Measurements from ENCODE around the gene CNTN6.

Gene CNTN6

DNA sequence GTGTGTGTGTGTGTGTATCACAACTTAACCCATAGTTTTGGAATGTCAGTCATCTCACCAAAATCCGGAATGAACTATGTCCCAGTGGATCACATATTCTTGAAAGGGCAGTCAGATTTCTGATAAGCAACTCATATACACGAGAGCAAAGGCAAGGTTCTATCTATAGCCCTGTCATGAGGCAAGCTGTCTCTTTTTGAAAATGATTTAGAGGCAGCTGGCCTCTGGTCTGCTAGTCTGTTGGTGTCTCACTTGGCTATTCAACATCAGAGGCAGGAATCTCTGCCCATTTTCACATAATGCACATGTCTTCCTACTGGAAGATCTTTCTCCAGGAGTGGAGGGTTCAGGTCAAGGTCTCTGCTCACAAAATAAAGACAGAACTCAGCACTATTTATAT lies 79.8 kb downstream of the CNTN6 start:
- no peak for DNase-seq (ENCODE audit: low read depth in 3 of 3)

- DNase-seq (ENCODE audit: low read depth in 3 of 3), result no peak
Measured at GRCh38 chr3:1179146-1179545, 86.3 kb downstream of the CNTN6 start.

- no peak for DNase-seq (ENCODE audit: low read depth in 3 of 3)
Measured at GRCh38 chr3:1183320-1184048, 90.7 kb downstream of the CNTN6 start.

GRCh38 chr3:1190569-1190968 lies 97.7 kb downstream of the CNTN6 start:
- no peak for DNase-seq (ENCODE audit: low read depth in 3 of 3)

DNA sequence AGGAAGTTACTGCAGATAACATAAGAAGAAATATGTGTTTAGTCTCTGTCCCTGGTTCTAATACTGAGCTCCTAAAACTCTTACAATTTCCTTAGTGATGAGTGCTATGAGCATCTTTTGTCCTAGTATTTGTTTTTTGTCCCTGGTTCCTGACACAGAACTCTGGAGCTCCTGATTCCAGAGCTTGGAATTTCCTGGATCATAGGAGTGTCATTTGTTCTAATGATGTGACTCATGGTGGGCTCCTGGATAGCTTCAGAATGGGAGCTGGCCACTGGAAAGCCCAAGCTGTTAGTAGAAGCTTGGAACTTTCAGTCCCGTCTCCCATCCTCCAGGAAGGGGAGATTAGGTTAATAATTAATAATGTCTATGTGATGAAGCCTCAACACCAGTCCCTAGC lies 98.2 kb downstream of the CNTN6 start:
- no peak for DNase-seq (ENCODE audit: low read depth in 3 of 3)

- no peak for DNase-seq (ENCODE audit: low read depth in 3 of 3)
Measured at GRCh38 chr3:1195947-1196346, 103.1 kb downstream of the CNTN6 start.

- no peak for DNase-seq (ENCODE audit: low read depth in 3 of 3)
Measured at GRCh38 chr3:1197051-1197450, 104.2 kb downstream of the CNTN6 start.

- DNase-seq (ENCODE audit: low read depth in 3 of 3), result no peak
Measured at GRCh38 chr3:1200371-1200770, 107.5 kb downstream of the CNTN6 start.

- DNase-seq (ENCODE audit: low read depth in 3 of 3), result no peak
Measured at GRCh38 chr3:1207904-1208303, 115.1 kb downstream of the CNTN6 start.

DNA sequence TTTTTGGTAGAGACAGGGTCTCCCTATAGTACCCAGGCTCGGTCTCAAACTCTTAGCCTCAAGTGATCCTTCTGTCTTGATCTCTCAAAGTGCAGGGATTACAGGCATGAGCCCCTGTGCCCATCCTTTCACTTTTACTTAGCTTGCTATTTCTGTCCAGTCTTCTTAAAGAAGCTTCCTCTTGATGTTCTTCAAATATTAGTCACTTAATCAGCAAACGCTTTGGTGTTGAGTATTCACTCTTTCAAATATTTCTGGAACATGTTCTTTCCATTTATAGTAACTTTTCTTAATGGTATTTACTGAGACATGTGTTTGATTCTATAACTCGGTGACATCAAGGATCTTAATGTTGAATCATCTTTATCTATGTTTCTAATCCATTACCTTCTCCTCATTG lies 122.1 kb downstream of the CNTN6 start:
- DNase-seq (ENCODE audit: low read depth in 3 of 3), result no peak

GRCh38 chr3:1216856-1217255 lies 124.0 kb downstream of the CNTN6 start:
- no peak for DNase-seq (ENCODE audit: low read depth in 3 of 3)

DNA sequence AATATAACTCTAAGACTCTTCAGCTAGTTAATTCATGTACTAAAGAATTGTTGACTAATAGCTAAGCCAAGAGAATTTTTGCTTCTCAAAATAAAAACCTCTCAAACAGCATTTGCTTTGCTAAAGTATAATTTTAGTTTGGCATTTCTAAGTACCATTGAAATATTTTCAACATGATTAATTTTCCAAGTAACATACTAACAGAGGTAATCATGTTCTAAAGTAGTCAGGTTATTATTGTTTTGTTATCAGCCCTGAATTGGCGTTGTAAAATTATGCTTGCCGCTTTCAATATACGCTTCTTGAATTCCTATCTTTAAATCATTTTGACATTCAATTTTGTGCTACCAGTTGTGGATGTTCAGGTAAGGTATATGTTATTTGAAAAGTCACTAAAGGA lies 134.3 kb downstream of the CNTN6 start:
- no peak for DNase-seq (ENCODE audit: low read depth in 3 of 3)

DNA sequence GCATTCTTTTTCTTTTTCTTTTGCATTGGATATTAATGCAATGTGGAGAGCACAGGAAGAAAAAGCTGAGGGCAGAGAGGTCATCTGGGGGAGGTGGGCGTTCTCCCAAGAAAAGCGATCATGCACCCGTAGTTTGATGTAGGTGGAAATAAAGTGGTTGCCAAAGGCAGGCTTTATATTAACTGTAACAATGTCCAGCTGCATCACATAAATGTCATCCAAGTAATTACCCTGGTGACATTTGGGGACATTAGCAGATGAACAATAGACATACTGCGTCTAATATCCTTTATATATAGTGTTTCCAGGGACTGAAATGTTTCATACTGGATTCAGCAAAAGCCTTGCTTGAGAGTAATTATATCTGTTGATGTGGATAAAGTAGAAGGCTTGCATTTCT lies 135.5 kb downstream of the CNTN6 start:
- DNase-seq (ENCODE audit: low read depth in 3 of 3), result no peak

GRCh38 chr3:1230920-1231319 lies 138.1 kb downstream of the CNTN6 start:
- DNase-seq (ENCODE audit: low read depth in 3 of 3), result no peak

DNA sequence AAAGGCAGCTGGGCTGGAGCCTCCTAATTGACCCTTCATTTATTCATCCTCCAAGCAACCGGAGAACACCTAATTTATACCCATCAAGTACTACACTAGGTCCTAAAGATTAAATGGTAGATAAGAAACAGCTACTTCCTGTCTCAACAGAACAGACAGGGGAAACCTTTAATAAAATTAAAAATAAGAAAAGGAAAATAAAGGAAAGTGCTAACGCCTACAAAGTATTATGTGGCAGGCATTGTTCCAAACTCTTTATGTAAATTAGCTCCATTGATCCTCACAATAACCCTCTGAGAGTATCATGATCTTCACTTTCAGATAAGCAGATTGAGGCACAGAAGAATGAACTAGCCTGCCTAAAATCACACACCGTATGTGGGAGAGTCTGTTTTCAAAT lies 139.5 kb downstream of the CNTN6 start:
- DNase-seq (ENCODE audit: low read depth in 3 of 3), result no peak

- DNase-seq (ENCODE audit: low read depth in 3 of 3), result no peak
Measured at GRCh38 chr3:1235526-1236120, 142.8 kb downstream of the CNTN6 start.

DNA sequence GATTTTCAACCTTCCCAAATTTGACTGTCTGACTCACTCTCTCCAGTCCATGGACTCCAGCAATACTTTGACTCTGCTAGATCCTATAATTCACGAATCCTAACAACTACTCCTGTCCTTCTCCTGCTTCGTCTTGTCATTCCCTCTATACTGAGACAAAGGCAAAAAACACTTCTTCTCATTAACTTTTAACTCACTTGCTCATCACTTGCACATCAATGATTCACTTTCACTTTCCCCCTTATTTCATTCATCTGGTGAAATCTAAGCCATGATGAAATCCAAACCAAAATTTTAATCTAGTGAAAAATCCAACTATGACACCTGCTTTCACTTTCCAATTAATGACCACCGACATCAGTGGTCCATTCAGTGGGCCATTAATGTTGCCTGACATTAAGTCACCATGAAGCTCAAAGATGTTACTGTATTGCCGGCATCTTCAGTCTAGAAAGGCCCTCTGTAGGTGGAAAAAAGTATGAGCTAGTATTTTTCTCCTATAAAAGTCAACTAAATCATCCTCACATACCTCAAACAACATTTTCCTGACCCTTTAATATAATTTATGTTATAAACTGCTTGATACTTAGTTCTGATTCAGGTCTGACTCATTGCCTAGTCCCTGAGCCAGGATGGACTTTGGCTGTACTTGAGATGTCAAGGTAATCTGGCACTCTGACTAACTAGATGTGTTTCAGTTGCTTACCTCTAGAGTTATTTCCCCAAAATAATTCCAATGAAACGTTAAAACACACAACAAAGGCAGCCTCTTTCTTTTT lies 158.6 kb downstream of the CNTN6 start:
- DNase-seq (ENCODE audit: low read depth in 3 of 3), result no peak

GRCh38 chr3:1252061-1252430 lies 159.2 kb downstream of the CNTN6 start:
- DNase-seq (ENCODE audit: low read depth in 3 of 3), result no peak

- DNase-seq (ENCODE audit: low read depth in 3 of 3), result no peak
Measured at GRCh38 chr3:1262246-1262645, 169.4 kb downstream of the CNTN6 start.

- no peak for DNase-seq (ENCODE audit: low read depth in 3 of 3)
Measured at GRCh38 chr3:1263121-1263520, 170.3 kb downstream of the CNTN6 start.

- DNase-seq (ENCODE audit: low read depth in 3 of 3), result no peak
Measured at GRCh38 chr3:1269808-1270207, 177.0 kb downstream of the CNTN6 start.

GRCh38 chr3:1272546-1273265 lies 179.9 kb downstream of the CNTN6 start:
- DNase-seq (ENCODE audit: low read depth in 3 of 3), result no peak

Data from stimulated activated CD4-positive, alpha-beta T cell treated with anti-CD3 and anti-CD28 coated beads, TNF-alpha, amount 100 ng/mL, for 48 hours (primary cell).